ENCODE results near the gene ABCC1.
"Not testable (repeated sequence)": the region's sequence is repeated elsewhere in the genome, so short reads cannot be mapped to it uniquely, and the experiment has no call there.

The ABCC1 gene

GRCh38 chr16:16148755-16149154 is 199.3 kb downstream of the ABCC1 start:
- Histone ChIP-seq H3K9ac (peak overlapping the region in 2 of 11 experiments; percentile 51 to 61; a peak in 2 of 22 replicates), H3K9me3 (replicated peaks in 1 of 11) (no peaks in the 10 kb centered on the region), H3K27ac (peak overlapping the region in 5 of 11 experiments; percentile 15 to 66 (median 51); a peak in 8 of 22 replicates), H3K27me3 (no peaks in the 10 kb centered on the region), H3K4me3 (no peak overlapping the region), H3K4me2 (peak overlapping the region in 8 of 11 experiments; percentile 59 to 88 (median 84); a peak in 15 of 22 replicates), H3K36me3 (peaks cover 18 to 32% (median 23%) of the 10 kb centered on the region in 11 experiments; a peak in 21 of 22 replicates), H4K20me1 (peaks cover 0 to 54% (median 10%) of the 10 kb centered on the region in 11 experiments; a peak in 12 of 22 replicates), H3K4me1 (peaks cover 0 to 64% (median 45%) of the 10 kb centered on the region in 10 experiments; a peak in 18 of 20 replicates)
- TF ChIP-seq Cebpa-rat (IDR thresholded peaks at IDR 0.05), result no peak

- no peak overlapping the region for H3K4me3 ChIP-seq
- H3K4me1 ChIP-seq, result peaks cover 0 to 61% (median 37%) of the 10 kb centered on the region in 10 experiments; a peak in 18 of 20 replicates
- no peaks in the 10 kb centered on the region for H3K9me3 ChIP-seq (replicated peaks in 1 of 11)
- TF ChIP-seq Cebpa-rat (IDR thresholded peaks at IDR 0.05), result no peak
- H3K36me3 ChIP-seq, result peaks cover 9 to 23% (median 14%) of the 10 kb centered on the region in 11 experiments; a peak in 17 of 22 replicates
- peak overlapping the region in 3 of 11 experiments; percentile 9 to 14 (median 11); a peak in 2 of 22 replicates for H3K27ac ChIP-seq
- H3K4me2 ChIP-seq, result no peak overlapping the region; a peak in 1 of 22 replicates
- no peaks in the 10 kb centered on the region for H3K27me3 ChIP-seq
- H4K20me1 ChIP-seq, result peaks cover 0 to 54% (median 10%) of the 10 kb centered on the region in 11 experiments; a peak in 12 of 22 replicates
- H3K9ac ChIP-seq, result no peak overlapping the region
Observed at GRCh38 chr16:16149710-16150116, 200.3 kb downstream of the ABCC1 start.

GRCh38 chr16:16150117-16150877 is 200.9 kb downstream of the ABCC1 start:
- Histone ChIP-seq H3K4me2 (no peak overlapping the region; a peak in 2 of 22 replicates), H3K27me3 (no peaks in the 10 kb centered on the region), H3K36me3 (peaks cover 3 to 17% (median 11%) of the 10 kb centered on the region in 11 experiments; a peak in 14 of 22 replicates), H4K20me1 (peaks cover 0 to 51% (median 10%) of the 10 kb centered on the region in 11 experiments; a peak in 12 of 22 replicates), H3K4me3 (no peak overlapping the region), H3K27ac (peak overlapping the region in 3 of 11 experiments; percentile 9 to 14 (median 11); a peak in 2 of 22 replicates), H3K4me1 (peaks cover 0 to 57% (median 36%) of the 10 kb centered on the region in 10 experiments; a peak in 18 of 20 replicates), H3K9me3 (replicated peaks in 1 of 11) (no peaks in the 10 kb centered on the region), H3K9ac (no peak overlapping the region)
- no peak for TF ChIP-seq Cebpa-rat (IDR thresholded peaks at IDR 0.05)

GRCh38 chr16:16150878-16151152 is 201.4 kb downstream of the ABCC1 start:
- Histone ChIP-seq H3K27ac (0 out of 22 replicates have a peak overlapping the region, but pooled peaks of 1 of the 11 experiments have one; percentile 11), H3K4me3 (no peak overlapping the region), H3K9me3 (replicated peaks in 1 of 11) (peaks cover 0 to under 1% (median 0%) of the 10 kb centered on the region in 11 experiments; a peak in 2 of 22 replicates), H3K4me2 (no peak overlapping the region), H4K20me1 (peaks cover 0 to 46% (median 10%) of the 10 kb centered on the region in 11 experiments; a peak in 12 of 22 replicates), H3K27me3 (no peaks in the 10 kb centered on the region), H3K36me3 (peaks cover 0 to 12% (median 5%) of the 10 kb centered on the region in 11 experiments; a peak in 9 of 22 replicates), H3K9ac (no peak overlapping the region), H3K4me1 (peaks cover 0 to 56% (median 33%) of the 10 kb centered on the region in 10 experiments; a peak in 18 of 20 replicates)
- no peak for TF ChIP-seq Cebpa-rat (IDR thresholded peaks at IDR 0.05)

DNA sequence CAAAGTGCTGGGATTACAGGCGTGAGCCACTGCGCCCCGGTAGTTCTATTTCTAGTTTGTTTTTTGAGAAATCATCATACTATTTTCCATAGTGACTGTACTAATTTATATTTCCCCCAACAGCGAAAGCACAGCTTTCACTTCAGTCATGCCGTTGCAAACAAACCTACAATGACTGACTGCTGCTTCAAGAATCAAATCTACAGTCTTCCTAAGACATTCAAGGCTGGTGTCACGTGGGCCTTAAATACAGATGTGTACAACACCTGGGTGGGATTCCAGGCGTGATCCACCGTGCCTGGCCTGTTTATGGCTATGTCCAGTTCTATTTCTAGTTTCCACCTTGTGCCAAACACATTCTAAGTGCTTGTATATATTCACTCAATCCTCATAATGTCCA is 201.9 kb downstream of the ABCC1 start:
- Histone ChIP-seq H3K9me3 (replicated peaks in 1 of 11) (peaks cover 0 to 5% (median 3%) of the 10 kb centered on the region in 11 experiments; a peak in 11 of 22 replicates), H3K9ac (no peak overlapping the region), H3K36me3 (peaks cover 0 to 8% (median under 1%) of the 10 kb centered on the region in 11 experiments; a peak in 7 of 22 replicates), H3K27me3 (no peaks in the 10 kb centered on the region), H3K4me1 (peaks cover 0 to 51% (median 29%) of the 10 kb centered on the region in 10 experiments; a peak in 18 of 20 replicates), H3K4me2 (no peak overlapping the region), H4K20me1 (peaks cover 0 to 41% (median 9%) of the 10 kb centered on the region in 11 experiments; a peak in 12 of 22 replicates), H3K4me3 (no peak overlapping the region), H3K27ac (no peak overlapping the region)
- no peak for TF ChIP-seq Cebpa-rat (IDR thresholded peaks at IDR 0.05)

- H4K20me1 ChIP-seq, result peaks cover 0 to 24% (median 0%) of the 10 kb centered on the region in 11 experiments; a peak in 8 of 22 replicates
Observed at GRCh38 chr16:16153000-16153399, 203.6 kb downstream of the ABCC1 start.

DNA sequence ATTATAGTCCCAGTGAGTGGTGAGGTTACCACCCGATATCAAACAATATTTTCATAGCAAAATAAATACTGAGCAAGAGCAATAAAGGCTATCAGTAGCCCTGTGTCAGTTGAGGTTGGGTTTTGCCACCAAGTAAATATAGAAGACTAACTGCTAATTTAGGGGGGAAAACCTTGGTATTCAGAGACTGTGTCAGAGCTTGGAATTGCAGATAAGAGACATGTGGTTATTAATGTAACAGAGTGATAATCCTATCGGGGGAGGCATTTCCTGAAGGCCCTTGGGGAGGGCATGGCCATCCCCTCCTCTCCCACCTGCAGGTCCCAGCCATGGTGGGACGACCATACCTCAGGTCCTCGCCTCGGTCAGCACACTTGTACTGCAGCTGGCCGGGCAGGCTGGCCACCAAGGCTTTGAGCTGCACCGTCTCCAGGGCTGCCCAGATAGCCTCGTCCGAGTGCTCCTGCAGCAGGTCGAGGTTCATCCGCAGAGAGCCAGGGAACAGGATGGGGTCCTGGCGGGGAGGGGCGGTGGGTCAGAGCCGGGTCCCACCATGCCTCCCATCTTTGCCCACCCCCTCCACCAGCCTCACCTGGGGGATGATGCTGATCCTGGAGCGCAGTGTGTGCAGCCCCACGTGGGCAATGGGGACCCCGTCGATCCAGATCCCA is 205.0 kb downstream of the ABCC1 start:
- Histone ChIP-seq H3K27me3 (no peaks in the 10 kb centered on the region), H3K27ac (no peak overlapping the region), H3K9me3 (replicated peaks in 1 of 11) (peaks cover 26 to 36% (median 34%) of the 10 kb centered on the region in 11 experiments), H3K4me1 (peaks cover 0 to 20% (median 0%) of the 10 kb centered on the region in 10 experiments; a peak in 5 of 20 replicates), H4K20me1 (peaks cover 0 to 15% (median 0%) of the 10 kb centered on the region in 11 experiments; a peak in 5 of 22 replicates), H3K4me3 (no peak overlapping the region), H3K36me3 (peaks cover 0 to 13% (median under 1%) of the 10 kb centered on the region in 11 experiments; a peak in 3 of 22 replicates), H3K4me2 (no peak overlapping the region), H3K9ac (no peak overlapping the region)
- no peak for TF ChIP-seq Cebpa-rat (IDR thresholded peaks at IDR 0.05)

More at GRCh38 chr16:16153000-16153399, 203.6 kb downstream of the ABCC1 start:
- H3K36me3 ChIP-seq, H3K9ac ChIP-seq, H3K4me3 ChIP-seq, H3K27me3 ChIP-seq, H3K4me2 ChIP-seq, H3K27ac ChIP-seq: not testable (repeated sequence)
- H3K4me1 ChIP-seq, result peaks cover 0 to 34% (median 12%) of the 10 kb centered on the region in 10 experiments; a peak in 16 of 20 replicates
- peaks cover 12 to 22% (median 20%) of the 10 kb centered on the region in 11 experiments for H3K9me3 ChIP-seq (replicated peaks in 1 of 11)

DNA sequence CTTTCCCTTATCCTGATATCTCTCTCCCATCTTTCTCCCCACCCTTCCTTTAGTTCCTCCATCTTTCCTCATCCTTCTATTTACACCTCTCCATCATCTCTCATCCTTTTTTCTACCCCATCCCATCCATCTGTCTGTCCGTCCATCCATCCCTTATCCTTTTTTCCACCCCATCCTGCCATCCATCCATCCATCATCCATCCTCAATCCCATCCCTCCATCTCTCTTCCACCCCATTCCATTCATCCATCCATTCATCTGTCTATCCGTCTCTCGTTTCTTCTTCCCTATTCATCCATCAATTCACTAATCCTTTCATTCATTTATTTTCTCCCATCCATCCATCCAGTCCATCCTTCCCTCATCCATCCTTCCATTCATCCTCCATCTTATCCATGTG is 205.8 kb downstream of the ABCC1 start:
- no peak for TF ChIP-seq Cebpa-rat (IDR thresholded peaks at IDR 0.05)
- Histone ChIP-seq H3K9me3 (replicated peaks in 1 of 11) (peaks cover 34 to 44% (median 42%) of the 10 kb centered on the region in 11 experiments), H3K4me3 (no peak overlapping the region), H3K4me1 (peaks cover 0 to 13% (median 0%) of the 10 kb centered on the region in 10 experiments; a peak in 3 of 20 replicates), H3K9ac (no peak overlapping the region), H3K27ac (no peak overlapping the region), H3K4me2 (no peak overlapping the region), H4K20me1 (peaks cover 0 to 9% (median 0%) of the 10 kb centered on the region in 11 experiments; a peak in 4 of 22 replicates), H3K27me3 (no peaks in the 10 kb centered on the region), H3K36me3 (peaks cover 0 to 15% (median 5%) of the 10 kb centered on the region in 11 experiments; a peak in 3 of 22 replicates)

Data from BLaER1 treated with 17β-estradiol and CSF1 and Interleukin-3, amounts not matched to agents 10 nM and 100 nM (cell line).